DMS53 (cell line): ENCODE results near the gene MMUT.

Source experiments
- DNase-seq: peaks from one replicate; lab custom pipeline; 2025; lab: John Stamatoyannopoulos, UW

The MMUT gene

GRCh38 chr6:49423817-49424216 is 39.2 kb downstream of the MMUT start:
- peak; percentile 61 for DNase-seq

- DNase-seq, result no peak
Measured at GRCh38 chr6:49416195-49416594, 46.9 kb downstream of the MMUT start.

DNA sequence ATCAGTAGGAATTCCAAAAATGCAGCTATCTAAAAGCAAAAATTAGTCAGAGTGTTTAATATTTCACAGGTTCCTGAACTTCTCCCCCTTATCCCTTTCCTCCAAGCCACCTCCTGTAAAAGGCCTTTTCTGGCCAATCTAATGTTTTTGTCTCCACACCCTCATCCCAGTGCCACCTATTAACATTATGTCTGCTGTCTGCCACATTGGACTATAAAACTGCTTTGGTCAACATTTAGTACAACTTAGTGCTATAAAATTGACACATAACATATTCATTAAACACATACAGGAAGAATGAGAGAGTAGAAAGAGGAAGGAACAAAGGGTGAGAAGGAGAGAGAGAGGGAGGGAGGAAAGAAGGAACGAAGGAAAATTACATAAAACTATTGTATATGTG is 47.7 kb downstream of the MMUT start:
- DNase-seq, result no peak

- no peak for DNase-seq
Measured at GRCh38 chr6:49410564-49410963, 52.5 kb downstream of the MMUT start.

- peak; percentile 86 for DNase-seq
Measured at GRCh38 chr6:49409951-49410542, 53.0 kb downstream of the MMUT start.

- no peak for DNase-seq
Measured at GRCh38 chr6:49406250-49406970, 56.6 kb downstream of the MMUT start.

- DNase-seq, result no peak
Measured at GRCh38 chr6:49401063-49401462, 62.0 kb downstream of the MMUT start.

DNA sequence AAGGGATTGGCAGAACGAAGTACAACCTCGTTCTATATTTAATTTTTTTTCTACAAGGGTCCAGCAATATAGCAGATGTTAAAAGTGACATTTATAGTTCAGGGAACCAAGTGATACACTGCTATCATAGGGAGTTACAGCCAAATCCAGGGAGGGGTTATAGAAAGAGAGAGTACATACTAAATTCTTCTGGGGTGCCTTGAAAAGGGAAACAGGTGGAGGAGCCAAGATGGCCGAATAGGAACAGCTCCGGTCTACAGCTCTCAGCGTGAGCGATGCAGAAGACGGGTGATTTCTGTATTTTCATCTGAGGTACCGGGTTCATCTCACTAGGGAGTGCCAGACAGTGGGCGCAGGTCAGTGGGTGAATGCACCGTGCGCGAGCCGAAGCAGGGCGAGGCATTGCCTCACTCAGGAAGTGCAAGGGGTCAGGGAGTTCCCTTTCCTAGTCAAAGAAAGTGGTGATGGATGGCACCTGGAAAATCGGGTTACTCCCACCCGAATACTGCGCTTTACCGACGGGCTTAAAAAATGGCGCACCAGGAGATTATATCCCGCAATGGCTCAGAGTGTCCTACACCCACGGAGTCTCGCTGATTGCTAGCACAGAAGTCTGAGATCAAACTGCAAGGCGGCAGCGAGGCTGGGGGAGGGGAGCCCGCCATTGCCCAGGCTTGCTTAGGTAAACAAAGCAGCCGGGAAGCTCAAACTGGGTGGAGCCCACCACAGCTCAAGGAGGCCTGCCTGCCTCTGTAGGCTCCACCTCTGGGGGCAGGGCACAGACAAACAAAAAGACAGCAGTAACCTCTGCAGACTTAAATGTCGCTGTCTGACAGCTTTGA is 76.2 kb downstream of the MMUT start:
- DNase-seq, result peak; percentile 70

- peak; percentile 30 for DNase-seq
Measured at GRCh38 chr6:49384904-49385303, 78.1 kb downstream of the MMUT start.
